Upper lobe of right lung (tissue), 1 donor: ENCODE data around the gene TBC1D1. TPM values are rescaled to one million over a fixed set of nuclear protein-coding genes. Genes with fewer than 3 reads are reported as not detected.
A peak's percentile ranks its signal among the peaks of the same experiment; 100 is the strongest.

ENCODE experiments used
- ATAC-seq: fragments of 200-7000 bp; cut with Tn5 transposase; one replicate; pipeline ENCODE4 v1.9.1; 2020; ENCODE audit warnings: mild to moderate bottlenecking, moderate library complexity
- DNase-seq: peaks from one replicate; pipeline ENCODE4 v3.0.0-alpha.2; 2020
- H3K27ac ChIP-seq: fragments of 200-600 bp; one replicate; pipeline ENCODE4 v1.8.0; 2022
- H3K27me3 ChIP-seq: fragments of 200-600 bp; one replicate; pipeline ENCODE4 v1.8.0; 2022; ENCODE audit warnings: mild to moderate bottlenecking
- H3K36me3 ChIP-seq: fragments of 200-600 bp; one replicate; pipeline ENCODE4 v1.8.0; 2022
- H3K4me1 ChIP-seq: fragments of 200-600 bp; one replicate; pipeline ENCODE4 v1.8.0; 2022
- H3K4me3 ChIP-seq: fragments of 200-600 bp; one replicate; pipeline ENCODE4 v1.8.0; 2022; ENCODE audit warnings: mild to moderate bottlenecking
- H3K9me3 ChIP-seq: fragments of 200-600 bp; one replicate; pipeline ENCODE4 v1.8.0; 2022
- CTCF ChIP-seq: fragments of 200-600 bp; IDR thresholded peaks from one replicate; pipeline ENCODE4 v1.8.0; 2022; ENCODE audit warnings: antibody characterized with exemption
- intact Hi-C: fragments of 100-400 bp; cut with DNase I; formaldehyde crosslinking; loops from one replicate; pipeline ENCODE4 v1.11.0; 2022
- total RNA-seq: library from RNA; stranded (reverse); fragmentation: NEBNext Ultra II Directional; extraction: Animal tissue kit (Norgen Biotek cat#: 25700); gene quantifications from one replicate; pipeline ENCODE4 v1.2.1, GENCODE V29; 2021
- donor health status: DM: no; HTN: yes; CAD: no; lungs with severe emphysema.

TBC1D1 gene
- total RNA-seq, 1 donor from 2014 or later, result 61.9 TPM

GRCh38 chr4:37985730-37986275, 94.9 kb downstream of the TBC1D1 start:
- Histone ChIP-seq H3K36me3 (no peaks in the 10 kb centered on the region), H3K9me3 (no peaks in the 10 kb centered on the region), H3K4me3 (no peak overlapping the region), H3K4me1 (peaks cover 27% of the 10 kb centered on the region), H3K27ac (no peak overlapping the region), H3K27me3 (no peaks in the 10 kb centered on the region)
- DNase-seq (no peak), ATAC-seq (no peak)
- intact Hi-C loops, result no loop called here
- TF ChIP-seq CTCF, result no peak

- no peak for DNase-seq
- peak; percentile 48 for ATAC-seq
- intact Hi-C loops, result no loop called here
- no peak for TF ChIP-seq CTCF
- H3K4me1 ChIP-seq, result peaks cover 23% of the 10 kb centered on the region
- no peaks in the 10 kb centered on the region for H3K36me3 ChIP-seq
- peak overlapping the region; percentile 64 for H3K27ac ChIP-seq
- no peak overlapping the region for H3K4me3 ChIP-seq
- H3K9me3 ChIP-seq, result no peaks in the 10 kb centered on the region
- H3K27me3 ChIP-seq, result no peaks in the 10 kb centered on the region
These were observed 97.8 kb downstream of the TBC1D1 start for GRCh38 chr4:37988670-37989069.

- H3K27ac ChIP-seq, result peak overlapping the region; percentile 64
- peak; percentile 76 for ATAC-seq
These were observed 98.7 kb downstream of the TBC1D1 start for GRCh38 chr4:37989398-37990260.

GRCh38 chr4:37990731-37991245, 99.9 kb downstream of the TBC1D1 start:
- Histone ChIP-seq H3K27ac (peak overlapping the region; percentile 64), H3K4me1 (peaks cover 23% of the 10 kb centered on the region), H3K27me3 (no peaks in the 10 kb centered on the region), H3K9me3 (no peaks in the 10 kb centered on the region), H3K36me3 (no peaks in the 10 kb centered on the region), H3K4me3 (no peak overlapping the region)
- intact Hi-C loops, result no loop called here
- ATAC-seq (no peak), DNase-seq (no peak)
- TF ChIP-seq CTCF, result no peak

More at GRCh38 chr4:37989398-37990260, 98.7 kb downstream of the TBC1D1 start:
- Histone ChIP-seq H3K27me3 (no peaks in the 10 kb centered on the region), H3K36me3 (no peaks in the 10 kb centered on the region), H3K4me1 (peaks cover 23% of the 10 kb centered on the region), H3K9me3 (no peaks in the 10 kb centered on the region), H3K4me3 (no peak overlapping the region)
- TF ChIP-seq CTCF, result no peak
- intact Hi-C loops, result no loop called here
- DNase-seq, result no peak

- no peak for DNase-seq
- intact Hi-C loops, result no loop called here
- H3K4me1 ChIP-seq, result peaks cover 25% of the 10 kb centered on the region
These were observed 100.9 kb downstream of the TBC1D1 start for GRCh38 chr4:37991623-37992410.

More at GRCh38 chr4:37991623-37992410, 100.9 kb downstream of the TBC1D1 start:
- no peak for TF ChIP-seq CTCF
- Histone ChIP-seq H3K27me3 (no peaks in the 10 kb centered on the region), H3K36me3 (no peaks in the 10 kb centered on the region), H3K9me3 (no peaks in the 10 kb centered on the region), H3K27ac (no peak overlapping the region), H3K4me3 (no peak overlapping the region)
- no peak for ATAC-seq
